PC-9 (cell line): Measurements from ENCODE around the gene CCDC148. TPM values are rescaled to one million over a fixed set of nuclear protein-coding genes. Genes with fewer than 3 reads are reported as not detected.

Experiments used
- BruUV-seq: library from RNA; stranded (reverse); fragments of 400-500 nt; replicated peaks from 2 replicates; lab custom pipeline; 2021; lab: Mats Ljungman, UMichigan
- CTCF ChIA-PET: fragments of 300-600 bp; sonication (Branson Sonifier 250); formaldehyde crosslinking; loops from one replicate; lab custom pipeline; 2022; ENCODE audit warnings: antibody characterized with exemption; lab: Charles Lee
- POLR2A ChIA-PET: fragments of 300-600 bp; sonication (Branson Sonifier 250); formaldehyde crosslinking; loops from one replicate; lab custom pipeline; 2022; ENCODE audit warnings: antibody characterized with exemption; ENCODE audit not compliant: unreplicated experiment; lab: Charles Lee
- DNase-seq, 2 experiments: peaks; one replicate each; pipeline versions ENCODE4 v3.0.0 to v3.0.0-alpha.2; 2015 to 2022; ENCODE audit warnings: mixed read lengths in 1 of 2
- H2AFZ ChIP-seq: fragments of 200-600 bp; sonication (generic); 2 replicates; pipeline ENCODE4 v1.8.1; 2017; ENCODE audit warnings: antibody characterized with exemption
- H3F3A ChIP-seq: fragments of 200-600 bp; sonication (generic); 2 replicates; pipeline ENCODE4 v1.8.1; 2017; ENCODE audit warnings: antibody characterized with exemption, mild to moderate bottlenecking, low read depth; ENCODE audit not compliant: insufficient read depth
- H3K27ac ChIP-seq: fragments of 200-600 bp; sonication (generic); 2 replicates; pipeline ENCODE4 v1.6.1; 2016; ENCODE audit warnings: mixed run types
- H3K27me3 ChIP-seq: fragments of 200-600 bp; sonication (generic); 2 replicates; pipeline ENCODE4 v1.6.1; 2016; ENCODE audit warnings: low read depth, mixed run types; ENCODE audit not compliant: insufficient read depth
- H3K36me3 ChIP-seq: fragments of 200-600 bp; sonication (generic); 2 replicates; pipeline ENCODE4 v1.6.1; 2016; ENCODE audit warnings: low read depth, mixed run types
- H3K4me1 ChIP-seq: fragments of 200-600 bp; sonication (generic); replicated peaks from 2 replicates; pipeline ENCODE4 v1.6.1; 2016; ENCODE audit warnings: mixed run types; ENCODE audit not compliant: insufficient read depth
- H3K4me2 ChIP-seq: fragments of 200-600 bp; sonication (generic); 2 replicates; pipeline ENCODE4 v1.6.1; 2017; ENCODE audit warnings: mixed run types
- H3K4me3 ChIP-seq: fragments of 200-600 bp; sonication (generic); 2 replicates; pipeline ENCODE4 v1.6.1; 2016; ENCODE audit warnings: mixed run types
- H3K79me2 ChIP-seq: fragments of 200-600 bp; sonication (generic); 2 replicates; pipeline ENCODE4 v1.6.1; 2017; ENCODE audit warnings: low read depth, mixed run types
- H3K9me2 ChIP-seq: fragments of 200-600 bp; sonication (generic); 2 replicates; pipeline ENCODE4 v1.8.1; 2017; ENCODE audit warnings: mild to moderate bottlenecking; ENCODE audit not compliant: insufficient read depth
- H3K9me3 ChIP-seq: fragments of 200-600 bp; sonication (generic); 2 replicates; pipeline ENCODE4 v1.8.1; 2016; ENCODE audit warnings: low read depth; ENCODE audit not compliant: insufficient read depth
- H4K20me1 ChIP-seq: fragments of 200-600 bp; sonication (generic); 2 replicates; pipeline ENCODE4 v1.8.1; 2017; ENCODE audit not compliant: insufficient read depth
- CTCF ChIP-seq: fragments of 200-600 bp; sonication (generic); conservative IDR thresholded peaks from 2 replicates; pipeline ENCODE4 v1.6.1; 2017; ENCODE audit warnings: mixed run types, antibody characterized with exemption, mild to moderate bottlenecking, moderate library complexity
- EZH2 ChIP-seq: fragments of 200-600 bp; sonication (generic); IDR thresholded peaks from 2 replicates; pipeline ENCODE4 v1.8.0; 2017; ENCODE audit warnings: antibody characterized with exemption, low read depth
- intact Hi-C: fragments of 100-400 bp; cut with micrococcal nuclease; formaldehyde crosslinking; loops from one replicate; pipeline ENCODE4 v1.10.0; 2022; ENCODE audit not compliant: unreplicated experiment
- total RNA-seq: library from RNA; stranded (reverse); gene quantifications from 2 replicates; pipeline ENCODE4 v1.2.3, GENCODE V29; 2021

Gene CCDC148
- total RNA-seq, 1 experiment from 2014 or later: 1.8 TPM

GRCh38 chr2:158182676-158183295 is 273.8 kb downstream of the CCDC148 start:
- intact Hi-C loops: no loop called here

GRCh38 chr2:158181171-158181570 is 275.4 kb downstream of the CCDC148 start:
- Histone ChIP-seq H3K36me3 (no peaks in the 10 kb centered on the region), H3K27ac (no peak overlapping the region), H3K27me3 (no peaks in the 10 kb centered on the region), H2AFZ (no peak overlapping the region), H3K4me1 (peaks cover 7% of the 10 kb centered on the region; the same call in 1 of the 2 replicates), H3F3A (no peaks in the 10 kb centered on the region), H3K9me3 (no peaks in the 10 kb centered on the region), H3K9me2 (no peaks in the 10 kb centered on the region), H3K4me2 (no peak overlapping the region), H3K79me2 (no peaks in the 10 kb centered on the region), H4K20me1 (no peaks in the 10 kb centered on the region), H3K4me3 (no peak overlapping the region)
- no TSS peak for BruUV-seq
- DNase-seq: no peak
- intact Hi-C loops: no loop called here
- ChIA-PET POLR2A (no interaction called here), CTCF (no interaction called here)
- TF ChIP-seq EZH2 (no peak), CTCF (no peak)

More at GRCh38 chr2:158182676-158183295, 273.8 kb downstream of the CCDC148 start:
- Histone ChIP-seq H2AFZ (no peak overlapping the region), H3K27me3 (no peaks in the 10 kb centered on the region), H3K27ac (no peak overlapping the region), H4K20me1 (no peaks in the 10 kb centered on the region), H3K36me3 (no peaks in the 10 kb centered on the region), H3K4me1 (peaks cover 7% of the 10 kb centered on the region; the same call in 1 of the 2 replicates), H3F3A (no peaks in the 10 kb centered on the region), H3K4me2 (no peak overlapping the region), H3K4me3 (no peak overlapping the region), H3K79me2 (no peaks in the 10 kb centered on the region), H3K9me3 (no peaks in the 10 kb centered on the region), H3K9me2 (no peaks in the 10 kb centered on the region)
- CTCF ChIA-PET: no interaction called here
- no peak for DNase-seq
- POLR2A ChIA-PET: no interaction called here
- TF ChIP-seq EZH2: no peak
- TF ChIP-seq CTCF: no peak
- no TSS peak for BruUV-seq

GRCh38 chr2:158179660-158180059 is 276.9 kb downstream of the CCDC148 start:
- no peak overlapping the region for H3K4me3 ChIP-seq
- no peak overlapping the region for H2AFZ ChIP-seq
- no peaks in the 10 kb centered on the region for H4K20me1 ChIP-seq
- intact Hi-C loops: loop anchor here (5.0 kb wide), 1 partner anchor 278 kb away; the partner anchor contains the start of genes CCDC148 and PKP4
- no peaks in the 10 kb centered on the region for H3K36me3 ChIP-seq
- POLR2A ChIA-PET: no interaction called here
- no peaks in the 10 kb centered on the region for H3F3A ChIP-seq
- H3K4me2 ChIP-seq: no peak overlapping the region
- TF ChIP-seq EZH2 (no peak), CTCF (peak; percentile 41; the same call in 1 of the 2 replicates)
- H3K79me2 ChIP-seq: no peaks in the 10 kb centered on the region
- no peaks in the 10 kb centered on the region for H3K9me3 ChIP-seq
- H3K4me1 ChIP-seq: peaks cover 6% of the 10 kb centered on the region; the same call in 1 of the 2 replicates
- no peaks in the 10 kb centered on the region for H3K27me3 ChIP-seq
- CTCF ChIA-PET: interaction anchor here (0.6 to 0.8 kb wide), 2 partner anchors 277 to 575 kb away, joined by 3 read pairs; partner anchors contain the start of genes CCDC148 and PKP4
- no peak for DNase-seq
- BruUV-seq: no TSS peak
- no peak overlapping the region for H3K27ac ChIP-seq
- no peaks in the 10 kb centered on the region for H3K9me2 ChIP-seq
